Neural crest cell (in vitro differentiated cells): ENCODE measurements around the gene DERL3. TPM values are rescaled to one million over a fixed set of nuclear protein-coding genes. Genes with fewer than 3 reads are reported as not detected.

Experiments used
- DNase-seq: peaks from one replicate; pipeline ENCODE4 v3.0.0; 2021; ENCODE audit warnings: low read depth, mixed read lengths, low spot score
- H3K27ac Mint-ChIP-seq: one replicate; pipeline ENCODE4 v1.8.0; 2021; ENCODE audit warnings: mild to moderate bottlenecking, mixed read lengths; ENCODE audit not compliant: unreplicated experiment
- H3K27me3 Mint-ChIP-seq: 2 replicates; pipeline ENCODE4 v1.8.0; 2021; ENCODE audit warnings: low read depth, mild to moderate bottlenecking, mixed read lengths
- H3K36me3 Mint-ChIP-seq: 2 replicates; pipeline ENCODE4 v1.8.0; 2021; ENCODE audit warnings: low read depth, mild to moderate bottlenecking, mixed read lengths
- H3K4me1 Mint-ChIP-seq: 2 replicates; pipeline ENCODE4 v1.8.0; 2021; ENCODE audit warnings: mixed read lengths
- H3K4me3 Mint-ChIP-seq: one replicate; pipeline ENCODE4 v1.8.0; 2021; ENCODE audit warnings: mild to moderate bottlenecking, mixed read lengths
- H3K9me3 Mint-ChIP-seq: 2 replicates; pipeline ENCODE4 v1.8.0; 2021; ENCODE audit warnings: mixed read lengths
- long read RNA-seq: library from polyadenylated mRNA; unstranded; transcript quantifications from one replicate; pipeline ENCODE4 v2.0.0, GENCODE V29; 2020
- total RNA-seq: library from RNA; stranded (reverse); gene quantifications from 2 replicates; pipeline ENCODE4 v1.2.1, GENCODE V29; 2021
- TF ChIP-seq, protein P1 (sequence below): fragments of 200-600 bp; sonication (generic); conservative IDR thresholded peaks from 2 replicates; pipeline ENCODE4 v1.5.0; 2021; ENCODE audit warnings: antibody characterized with exemption, mild to moderate bottlenecking

DERL3 gene
- 5.7 TPM in 2 replicates for total RNA-seq
- long read RNA-seq = 0 reads

DNA sequence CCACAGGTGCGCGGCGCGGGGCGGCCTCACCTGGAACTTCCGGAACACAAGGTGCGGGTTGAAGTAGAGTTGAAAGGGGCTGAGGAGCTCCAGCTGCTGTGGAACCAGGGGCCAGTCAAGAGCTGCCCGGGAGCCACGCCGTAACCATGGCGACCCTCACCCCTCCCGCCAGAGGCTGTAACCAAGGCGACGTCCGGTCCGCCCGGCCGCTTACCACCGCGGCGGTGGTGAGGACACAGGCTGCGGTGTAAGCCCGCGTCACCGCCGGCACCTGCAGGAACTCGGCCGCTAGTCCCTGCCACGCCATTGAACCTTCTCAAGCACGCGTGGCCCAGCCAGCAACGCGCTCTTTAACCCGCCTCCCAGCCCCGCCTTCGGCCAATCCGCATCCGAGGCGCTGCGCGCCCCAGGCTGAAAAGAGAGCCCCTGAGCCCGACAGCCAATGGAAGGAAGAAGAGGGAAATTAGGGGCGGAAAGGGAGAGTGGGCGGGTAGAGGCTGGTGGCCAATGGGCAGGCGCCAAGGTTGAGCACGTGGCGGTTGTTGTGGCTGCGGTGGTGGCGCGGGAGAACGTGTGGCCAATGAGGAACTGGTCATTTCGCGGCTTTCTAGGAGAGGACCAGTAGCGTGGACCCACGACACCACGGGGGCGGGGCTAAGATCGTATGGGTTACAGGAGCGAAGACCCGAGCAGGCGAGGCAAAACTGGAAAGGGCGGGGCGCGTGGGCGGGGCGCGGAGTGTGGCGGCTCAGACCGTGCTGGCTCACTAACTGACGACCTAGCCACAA is at the start of gene DERL3:
Gene DERL3 (minus strand): TSS at position 326 of the 788 bp plus-strand sequence. CDS start 19 bp downstream, at position 307.
- TF ChIP-seq, protein P1, sequence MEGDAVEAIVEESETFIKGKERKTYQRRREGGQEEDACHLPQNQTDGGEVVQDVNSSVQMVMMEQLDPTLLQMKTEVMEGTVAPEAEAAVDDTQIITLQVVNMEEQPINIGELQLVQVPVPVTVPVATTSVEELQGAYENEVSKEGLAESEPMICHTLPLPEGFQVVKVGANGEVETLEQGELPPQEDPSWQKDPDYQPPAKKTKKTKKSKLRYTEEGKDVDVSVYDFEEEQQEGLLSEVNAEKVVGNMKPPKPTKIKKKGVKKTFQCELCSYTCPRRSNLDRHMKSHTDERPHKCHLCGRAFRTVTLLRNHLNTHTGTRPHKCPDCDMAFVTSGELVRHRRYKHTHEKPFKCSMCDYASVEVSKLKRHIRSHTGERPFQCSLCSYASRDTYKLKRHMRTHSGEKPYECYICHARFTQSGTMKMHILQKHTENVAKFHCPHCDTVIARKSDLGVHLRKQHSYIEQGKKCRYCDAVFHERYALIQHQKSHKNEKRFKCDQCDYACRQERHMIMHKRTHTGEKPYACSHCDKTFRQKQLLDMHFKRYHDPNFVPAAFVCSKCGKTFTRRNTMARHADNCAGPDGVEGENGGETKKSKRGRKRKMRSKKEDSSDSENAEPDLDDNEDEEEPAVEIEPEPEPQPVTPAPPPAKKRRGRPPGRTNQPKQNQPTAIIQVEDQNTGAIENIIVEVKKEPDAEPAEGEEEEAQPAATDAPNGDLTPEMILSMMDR = no peak
- Mint-ChIP-seq H3K4me1 (peaks cover 34% of the 10 kb centered on the region), H3K9me3 (no peaks in the 10 kb centered on the region)

DNA sequence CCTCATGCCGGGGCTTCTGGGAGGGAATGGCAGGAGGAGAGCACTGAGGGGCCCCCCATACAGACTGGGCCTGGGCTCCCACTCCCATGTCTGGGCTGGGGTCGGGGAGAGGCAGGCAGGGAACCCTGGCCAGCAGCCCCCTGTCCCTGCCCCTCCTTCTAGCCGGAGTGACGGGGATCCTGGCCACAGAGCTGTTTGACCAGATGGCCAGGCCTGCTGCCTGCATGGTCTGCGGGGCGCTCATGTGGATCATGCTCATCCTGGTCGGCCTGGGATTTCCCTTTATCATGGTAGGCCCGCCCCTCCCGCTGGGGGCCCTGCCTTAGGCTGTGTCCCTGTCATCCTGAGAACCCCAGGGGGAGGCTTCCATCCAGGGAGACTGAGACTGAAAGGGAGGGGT is 45.3 kb upstream of the DERL3 start:
- H3K36me3 Mint-ChIP-seq = peaks cover 2% of the 10 kb centered on the region
- TF ChIP-seq, protein P1 = no peak
- H3K4me1 Mint-ChIP-seq = peaks cover 6% of the 10 kb centered on the region
- no peaks in the 10 kb centered on the region for H3K9me3 Mint-ChIP-seq
- no peak overlapping the region for H3K27ac Mint-ChIP-seq
- H3K27me3 Mint-ChIP-seq = no peaks in the 10 kb centered on the region
- no peak overlapping the region for H3K4me3 Mint-ChIP-seq
- DNase-seq = no peak

More for the DNA sequence above, at the start of gene DERL3:
- Mint-ChIP-seq H3K27ac (peak within 1 kb of the TSS; percentile 76), H3K36me3 (peaks cover 3% of the 10 kb centered on the region), H3K4me3 (peak within 1 kb of the TSS; percentile 89), H3K27me3 (peaks cover 20% of the 10 kb centered on the region)
- peak; percentile 97 for DNase-seq

DNA sequence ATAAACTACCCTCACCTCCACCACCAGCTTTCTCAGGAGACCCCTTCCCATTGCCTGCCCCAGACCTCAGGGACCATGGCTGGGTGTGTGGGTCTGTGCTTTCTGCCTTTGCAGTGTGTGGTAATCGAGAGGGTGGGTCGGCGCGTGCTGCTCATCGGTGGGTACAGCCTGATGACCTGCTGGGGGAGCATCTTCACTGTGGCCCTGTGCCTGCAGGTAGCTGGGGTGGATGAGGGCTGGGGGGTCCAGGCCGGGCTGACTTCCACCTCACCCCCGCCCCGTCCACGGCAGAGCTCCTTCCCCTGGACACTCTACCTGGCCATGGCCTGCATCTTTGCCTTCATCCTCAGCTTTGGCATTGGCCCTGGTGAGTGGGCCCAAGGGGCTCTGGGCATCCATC is 44.9 kb upstream of the DERL3 start:
- Mint-ChIP-seq H3K36me3 (peaks cover 2% of the 10 kb centered on the region), H3K4me1 (peaks cover 5% of the 10 kb centered on the region), H3K27me3 (no peaks in the 10 kb centered on the region), H3K9me3 (no peaks in the 10 kb centered on the region), H3K4me3 (no peak overlapping the region), H3K27ac (no peak overlapping the region)
- TF ChIP-seq, protein P1 = no peak
- no peak for DNase-seq

DNA sequence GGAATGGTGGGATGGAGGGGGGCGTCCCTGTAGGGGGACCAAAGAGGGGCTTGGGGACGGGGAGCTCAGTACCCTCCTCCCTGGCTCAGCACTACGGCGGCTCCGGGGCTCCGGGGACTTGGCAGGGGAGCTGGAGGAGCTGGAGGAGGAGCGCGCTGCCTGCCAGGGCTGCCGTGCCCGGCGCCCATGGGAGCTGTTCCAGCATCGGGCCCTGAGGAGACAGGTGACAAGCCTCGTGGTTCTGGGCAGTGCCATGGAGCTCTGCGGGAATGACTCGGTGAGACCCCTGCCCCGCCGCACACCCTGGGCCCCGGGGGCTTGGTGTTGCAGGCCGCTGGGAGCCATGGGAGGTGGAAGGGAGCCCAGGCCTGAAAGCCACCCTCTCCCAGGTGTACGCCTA is 43.6 kb upstream of the DERL3 start:
- Mint-ChIP-seq H3K4me1 (no peaks in the 10 kb centered on the region), H3K36me3 (peaks cover 2% of the 10 kb centered on the region), H3K27ac (no peak overlapping the region), H3K27me3 (no peaks in the 10 kb centered on the region), H3K9me3 (no peaks in the 10 kb centered on the region), H3K4me3 (no peak overlapping the region)
- TF ChIP-seq, protein P1 = no peak
- no peak for DNase-seq

DNA sequence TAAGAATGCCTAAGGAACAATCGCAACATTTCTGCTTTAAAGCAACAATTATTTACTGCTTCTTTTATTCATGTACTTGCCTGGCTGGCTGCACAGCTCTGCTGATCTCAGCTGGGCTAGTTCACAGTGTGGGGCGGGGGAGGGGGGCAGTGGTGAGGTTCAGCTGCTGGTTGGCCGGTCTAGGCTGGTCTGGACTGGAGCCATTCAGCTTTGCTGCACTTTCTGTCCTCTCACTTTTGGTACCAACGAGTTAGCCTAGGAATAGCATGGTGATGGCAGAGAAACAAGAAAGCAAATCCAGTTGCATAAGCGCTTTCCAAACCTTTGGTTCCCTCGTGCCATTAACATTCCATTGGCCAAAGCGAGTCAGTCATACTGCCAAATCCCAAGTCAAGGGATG is 39.4 kb upstream of the DERL3 start:
- TF ChIP-seq, protein P1 = no peak
- no peaks in the 10 kb centered on the region for H3K9me3 Mint-ChIP-seq
- peaks cover 6% of the 10 kb centered on the region for H3K36me3 Mint-ChIP-seq
- H3K4me3 Mint-ChIP-seq = no peak overlapping the region
- H3K27ac Mint-ChIP-seq = no peak overlapping the region
- H3K4me1 Mint-ChIP-seq = no peaks in the 10 kb centered on the region
- DNase-seq = no peak
- no peaks in the 10 kb centered on the region for H3K27me3 Mint-ChIP-seq
